Ureter (tissue), 1 donor: ENCODE measurements around the gene MDP1. TPM values are rescaled to one million over a fixed set of nuclear protein-coding genes. Genes with fewer than 3 reads are reported as not detected.

Experiments used
- DNase-seq: peaks from one replicate; pipeline ENCODE4 v3.0.0-alpha.2; 2020; ENCODE audit warnings: low spot score
- total RNA-seq: library from RNA; stranded (reverse); gene quantifications from one replicate; pipeline ENCODE4 v1.2.4, GENCODE V29; 2023
- donor health status: DM: yes; HTN: yes; CAD: no.

The MDP1 gene
- total RNA-seq, result 17.0 TPM

GRCh38 chr14:24215495-24216344, at the start of gene MDP1:
Gene MDP1, minus strand, starts transcription at chr14:24216066. Its CDS starts 111 bp downstream, at chr14:24215955.
- peak; percentile 88 for DNase-seq

- DNase-seq, result no peak
Measured at GRCh38 chr14:24264298-24264697, 48.4 kb upstream of the MDP1 start.

DNA sequence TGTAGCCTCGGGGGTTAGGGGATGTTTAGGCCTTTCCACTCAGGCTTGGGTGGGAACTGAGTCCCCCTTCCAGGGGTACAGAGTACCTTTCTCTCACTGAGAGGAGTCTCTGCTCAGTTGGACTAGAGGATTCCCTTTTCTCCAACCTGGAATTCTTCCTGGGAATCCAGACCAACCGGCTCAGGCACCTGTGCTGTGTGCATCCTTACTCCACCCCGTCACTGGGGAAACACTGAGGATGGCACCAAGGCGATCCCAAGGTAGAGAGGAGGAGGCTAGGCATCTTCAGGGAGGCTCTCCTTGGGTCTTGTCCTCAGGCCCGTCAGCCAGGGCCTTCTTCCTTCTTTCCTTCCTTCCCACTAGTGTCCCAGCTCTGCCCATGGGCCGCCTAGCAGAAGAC, 48.0 kb upstream of the MDP1 start:
- no peak for DNase-seq

DNA sequence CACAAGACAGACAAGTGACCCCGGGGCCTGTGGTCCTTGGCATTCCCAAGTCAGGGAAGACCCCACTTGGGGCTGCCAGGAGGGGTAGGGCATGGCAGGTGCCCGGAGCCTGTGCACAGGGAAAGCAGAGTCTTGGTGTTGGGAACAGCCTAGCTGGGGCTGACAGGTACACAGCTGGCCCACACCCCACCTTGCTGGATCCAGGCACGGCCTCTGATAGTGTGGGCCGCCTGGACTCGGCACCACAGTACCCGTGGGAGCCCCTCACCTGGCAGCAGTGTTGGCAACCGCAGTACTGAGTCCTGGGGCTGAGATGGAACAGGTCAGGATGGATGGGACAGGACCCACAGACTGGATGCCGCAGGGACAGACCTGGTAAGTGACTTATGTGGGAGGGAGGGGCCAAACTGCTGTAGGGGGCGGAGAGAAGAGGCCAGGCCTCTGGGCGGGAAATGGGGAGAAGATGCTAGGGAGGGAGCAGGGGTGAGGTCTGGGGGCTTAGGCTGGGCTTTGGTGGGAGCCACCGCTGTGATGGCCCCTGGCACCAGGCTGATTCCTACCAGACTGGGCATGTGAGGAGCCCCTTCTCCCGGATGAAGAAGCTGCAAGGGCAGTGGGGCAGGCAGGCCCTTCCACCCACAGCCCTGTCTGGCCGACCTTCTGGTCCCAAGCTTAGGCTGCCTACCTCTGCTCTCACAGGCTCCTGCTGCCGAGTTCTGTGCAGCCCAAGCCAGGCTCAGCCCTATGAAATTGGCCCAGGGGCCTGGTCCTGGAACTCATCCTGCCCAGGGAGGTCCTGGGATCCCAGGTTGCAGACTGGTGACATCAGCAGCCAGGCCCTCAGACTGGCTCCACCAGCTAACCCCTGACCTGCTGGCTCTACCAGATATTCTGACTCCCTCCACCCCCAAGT, 47.2 kb upstream of the MDP1 start, which contains the start of gene TGM1:
TSS of gene TGM1 (minus strand) at position 357 of the 913 bp plus-strand sequence. CDS start 825 bp downstream, outside the sequence.
- no peak for DNase-seq

DNA sequence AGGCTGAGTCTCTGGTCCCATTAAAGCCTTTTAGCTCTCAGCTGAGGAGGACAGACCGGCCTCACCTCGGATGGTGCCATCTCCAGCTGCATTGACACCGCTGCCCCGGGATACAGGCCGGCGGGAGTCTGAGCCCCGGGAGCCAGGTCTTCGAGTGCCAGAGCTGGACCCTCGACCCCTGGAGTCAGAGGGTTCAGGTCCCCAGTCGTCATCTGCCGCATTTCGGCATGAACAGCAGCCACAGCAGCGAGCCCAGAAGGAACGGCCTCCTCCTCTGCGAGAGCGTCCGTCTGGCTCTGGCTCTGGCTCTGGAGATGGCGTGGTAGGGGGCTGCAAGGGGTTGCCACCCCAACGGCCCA, 46.1 kb upstream of the MDP1 start:
- DNase-seq, result no peak

- no peak for DNase-seq
Measured at GRCh38 chr14:24261256-24261968, 45.5 kb upstream of the MDP1 start.

DNA sequence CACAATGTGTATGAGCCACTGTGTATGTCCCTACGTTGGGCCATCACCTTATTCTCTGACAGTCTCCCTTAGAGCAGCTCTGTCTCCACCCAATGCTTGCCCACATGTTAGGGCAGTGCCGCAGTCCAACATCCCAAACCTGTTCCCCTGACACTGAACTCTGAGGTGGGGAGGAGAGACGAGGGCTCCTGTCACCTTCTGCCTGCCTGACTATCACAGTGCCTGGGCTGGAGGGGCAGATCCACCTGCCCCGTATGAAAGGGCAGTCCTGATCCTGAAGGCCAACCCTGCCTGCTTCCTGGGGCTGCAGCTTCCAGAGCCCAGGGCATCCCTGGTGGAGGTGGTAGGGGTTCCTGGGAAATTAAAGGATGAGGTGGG, 44.9 kb upstream of the MDP1 start:
- DNase-seq, result no peak

DNA sequence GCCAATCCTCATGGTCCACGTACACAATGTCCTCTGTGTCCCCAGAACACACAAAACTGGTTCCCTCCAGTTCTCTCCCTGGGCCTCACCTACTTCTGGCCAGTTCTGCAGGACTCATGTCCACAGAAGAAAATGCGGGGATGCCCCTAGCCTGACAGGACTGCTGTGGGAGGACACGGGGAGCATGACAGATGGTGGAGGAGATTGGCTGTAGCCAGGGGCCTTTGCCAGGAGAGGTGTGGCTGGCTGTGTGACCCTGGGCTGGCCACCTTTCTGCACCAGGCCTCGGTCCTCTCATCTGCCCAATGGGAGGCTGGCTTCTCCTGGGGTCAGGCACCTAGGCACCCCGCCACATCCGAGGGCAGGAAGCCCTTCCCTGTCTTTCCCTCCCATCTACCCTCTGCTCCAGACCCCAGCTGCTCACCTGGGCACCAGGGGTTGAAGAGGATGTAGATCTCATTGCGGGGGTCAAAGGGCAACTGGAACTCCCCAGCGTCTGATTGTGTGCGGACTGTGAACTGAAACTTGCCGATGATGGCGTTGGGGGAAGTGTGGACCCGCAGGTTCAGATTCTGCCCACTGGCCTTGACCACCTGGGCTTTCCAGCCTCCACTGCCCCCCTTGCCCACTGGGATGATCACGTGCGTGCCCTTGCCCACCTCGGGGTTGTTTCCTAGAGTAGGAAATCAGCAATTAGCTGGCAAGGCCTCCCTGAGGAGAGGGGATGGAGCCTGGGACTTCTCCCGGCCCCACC, 44.3 kb upstream of the MDP1 start:
- DNase-seq, result no peak

GRCh38 chr14:24259282-24260025, 43.6 kb upstream of the MDP1 start:
- DNase-seq, result peak; percentile 66

GRCh38 chr14:24258548-24259265, 42.8 kb upstream of the MDP1 start:
- DNase-seq, result no peak

DNA sequence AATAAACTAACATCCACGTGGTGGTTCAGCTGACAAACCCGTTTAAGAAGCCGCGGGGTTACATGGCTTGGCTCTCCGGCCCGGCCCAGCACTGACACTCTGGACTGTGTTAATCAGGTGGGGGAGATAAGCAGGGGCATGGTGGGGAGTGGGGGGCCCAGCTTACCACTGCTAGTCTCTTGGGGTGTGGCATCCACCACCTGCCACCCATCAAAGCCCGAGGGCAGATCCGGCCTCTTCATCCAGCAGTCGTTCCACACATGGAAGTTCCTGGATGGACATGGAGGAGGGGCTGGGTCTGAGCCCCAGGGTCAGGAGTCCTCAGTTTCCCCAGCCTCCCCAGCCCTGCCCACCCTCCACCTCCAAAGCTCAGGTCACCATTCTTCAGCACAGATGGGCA, 42.3 kb upstream of the MDP1 start:
- no peak for DNase-seq

- no peak for DNase-seq
Measured at GRCh38 chr14:24256960-24257359, 41.1 kb upstream of the MDP1 start.

DNA sequence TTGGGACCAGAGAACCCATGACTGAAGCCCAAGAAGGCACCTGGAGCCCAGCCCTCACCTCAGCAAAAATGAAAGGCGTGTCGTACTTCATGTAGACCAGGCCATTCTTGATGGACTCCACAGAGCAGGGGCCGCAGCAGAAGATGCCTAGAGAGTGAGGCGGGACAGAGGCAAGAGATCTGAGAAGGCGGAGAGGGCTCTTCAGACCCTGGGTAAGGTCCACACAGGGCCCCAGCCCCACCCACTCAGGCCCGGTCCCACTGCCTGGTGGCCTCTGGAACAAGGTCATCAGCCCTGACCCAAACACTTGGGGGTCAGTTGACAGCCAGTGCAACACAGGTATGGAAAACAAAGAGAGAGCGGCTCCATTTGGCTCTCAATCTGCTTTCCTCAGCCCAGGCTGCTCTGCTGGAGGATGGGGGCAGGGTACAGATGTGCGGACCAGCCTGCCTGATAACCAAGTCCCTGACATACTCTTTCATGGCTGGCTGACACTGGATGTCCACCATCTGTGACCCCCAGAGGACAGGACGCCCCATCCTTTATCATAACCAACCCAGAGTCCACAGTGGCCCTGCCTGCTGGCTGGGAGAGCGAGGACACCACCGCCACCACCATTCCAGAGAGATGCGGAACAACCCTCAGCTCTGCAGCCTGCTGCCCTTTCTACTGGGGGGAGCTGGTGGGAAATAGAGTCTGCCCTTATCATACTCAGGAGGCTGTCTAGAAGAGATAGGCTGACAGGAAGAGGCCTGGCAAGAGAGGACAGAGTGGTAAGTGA, 40.3 kb upstream of the MDP1 start:
- no peak for DNase-seq

DNA sequence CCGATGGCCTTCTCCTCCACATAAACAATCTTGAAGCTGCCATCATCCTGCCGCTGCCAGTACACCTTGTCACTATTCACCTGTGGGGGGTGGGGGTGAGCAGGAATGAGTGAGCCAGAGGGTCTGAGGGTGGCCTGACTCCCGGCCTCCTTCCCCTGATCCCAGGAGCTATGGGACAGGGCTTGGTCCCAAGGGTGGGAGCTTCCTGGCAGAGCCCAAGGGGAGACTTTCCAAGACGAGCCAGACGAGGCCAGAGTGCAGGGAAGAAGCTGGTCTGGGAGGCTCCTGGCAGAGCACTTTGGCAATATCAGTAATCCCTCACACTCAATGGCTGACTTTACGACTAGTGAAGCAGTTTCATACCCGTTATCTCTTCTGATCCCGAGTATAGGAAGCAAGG, 39.6 kb upstream of the MDP1 start:
- DNase-seq, result no peak

GRCh38 chr14:24254630-24255392, 38.9 kb upstream of the MDP1 start:
- DNase-seq, result no peak

GRCh38 chr14:24253936-24254335, 38.1 kb upstream of the MDP1 start:
- no peak for DNase-seq

DNA sequence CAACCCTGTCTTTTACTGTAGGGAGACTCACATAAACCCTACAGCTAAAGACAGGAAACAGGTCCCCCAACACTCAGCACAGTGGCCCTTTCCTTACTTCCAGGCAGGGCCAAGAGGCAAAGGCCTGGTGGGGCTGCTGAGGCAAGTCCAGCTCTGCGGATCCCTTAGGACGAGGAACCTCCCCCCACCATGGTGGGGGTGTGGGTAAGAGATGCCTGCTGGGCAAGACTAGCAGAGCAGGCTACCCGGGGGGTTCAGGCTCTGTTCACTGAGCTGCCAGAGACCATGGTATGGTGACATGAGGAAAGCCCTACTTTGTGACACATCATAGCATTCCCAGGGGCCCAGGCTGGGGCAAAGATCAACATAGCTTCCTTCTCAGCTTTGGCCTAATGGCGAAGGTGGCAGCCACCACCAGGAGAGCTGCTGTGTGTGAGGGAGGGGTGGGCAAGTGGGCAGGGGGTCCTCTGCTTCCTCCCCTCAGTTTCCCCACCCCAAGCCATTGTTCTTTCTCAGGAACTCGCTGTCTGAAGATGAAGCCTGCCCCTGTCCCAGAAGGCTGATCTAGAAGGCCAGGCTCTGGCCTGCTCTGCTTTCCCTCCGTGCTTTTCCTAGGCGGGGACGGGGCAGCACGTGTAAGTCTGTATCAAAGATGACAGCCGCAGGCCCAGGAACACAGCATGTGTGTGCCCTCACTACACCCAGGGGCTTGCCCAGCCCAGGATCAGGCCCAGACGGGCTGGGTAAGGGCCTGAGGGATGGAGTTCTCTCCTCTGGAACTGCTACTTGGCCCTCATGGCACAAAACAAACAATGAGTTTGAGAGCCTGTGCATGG, 36.6 kb upstream of the MDP1 start:
- DNase-seq, result no peak
